GM15510 (cell line): ENCODE measurements around the gene SAFB2.

Experiments
- POLR2A ChIP-seq: IDR thresholded peaks from 3 replicates; pipeline ENCODE4 v1.6.1; 2011; ENCODE audit warnings: borderline replicate concordance; ENCODE audit not compliant: insufficient read length; ENCODE audit errors: extremely low read depth

SAFB2 gene

GRCh38 chr19:5645409-5645808 is 22.8 kb upstream of the SAFB2 start:
- no peak for TF ChIP-seq POLR2A

- TF ChIP-seq POLR2A, result no peak
These were observed 21.5 kb upstream of the SAFB2 start for GRCh38 chr19:5644037-5644436.

- no peak for TF ChIP-seq POLR2A
These were observed 20.5 kb upstream of the SAFB2 start for GRCh38 chr19:5643060-5643459.

- no peak for TF ChIP-seq POLR2A
These were observed 19.6 kb upstream of the SAFB2 start for GRCh38 chr19:5642204-5642603.

- no peak for TF ChIP-seq POLR2A
These were observed 18.6 kb upstream of the SAFB2 start for GRCh38 chr19:5641171-5641570.

- TF ChIP-seq POLR2A, result no peak
These were observed 15.4 kb upstream of the SAFB2 start for GRCh38 chr19:5637971-5638370.

- no peak for TF ChIP-seq POLR2A
These were observed 12.9 kb upstream of the SAFB2 start for GRCh38 chr19:5635427-5635826.

- TF ChIP-seq POLR2A, result no peak
These were observed 10.1 kb upstream of the SAFB2 start for GRCh38 chr19:5632657-5633056.

GRCh38 chr19:5632241-5632612 is 9.7 kb upstream of the SAFB2 start:
- no peak for TF ChIP-seq POLR2A

- no peak for TF ChIP-seq POLR2A
These were observed 9.1 kb upstream of the SAFB2 start for GRCh38 chr19:5631567-5632240.

- TF ChIP-seq POLR2A, result no peak
These were observed 6.4 kb upstream of the SAFB2 start for GRCh38 chr19:5628919-5629481.

- no peak for TF ChIP-seq POLR2A
These were observed 5.9 kb upstream of the SAFB2 start for GRCh38 chr19:5628461-5628860.

GRCh38 chr19:5627395-5627904 is 4.9 kb upstream of the SAFB2 start:
- TF ChIP-seq POLR2A, result no peak

GRCh38 chr19:5625641-5626040 is 3.1 kb upstream of the SAFB2 start:
- TF ChIP-seq POLR2A, result no peak

- TF ChIP-seq POLR2A, result no peak
These were observed 2.2 kb upstream of the SAFB2 start for GRCh38 chr19:5624741-5625278.
